GM19452 (cell line): ENCODE measurements around the gene JAZF1.
A peak's percentile ranks its signal among the peaks of the same experiment; 100 is the strongest.

Experiments used
- ATAC-seq: cut with Tn5 transposase; IDR thresholded peaks from one replicate; pipeline ENCODE4 v1.9.1; 2021; ENCODE audit not compliant: unreplicated experiment

JAZF1 gene

DNA sequence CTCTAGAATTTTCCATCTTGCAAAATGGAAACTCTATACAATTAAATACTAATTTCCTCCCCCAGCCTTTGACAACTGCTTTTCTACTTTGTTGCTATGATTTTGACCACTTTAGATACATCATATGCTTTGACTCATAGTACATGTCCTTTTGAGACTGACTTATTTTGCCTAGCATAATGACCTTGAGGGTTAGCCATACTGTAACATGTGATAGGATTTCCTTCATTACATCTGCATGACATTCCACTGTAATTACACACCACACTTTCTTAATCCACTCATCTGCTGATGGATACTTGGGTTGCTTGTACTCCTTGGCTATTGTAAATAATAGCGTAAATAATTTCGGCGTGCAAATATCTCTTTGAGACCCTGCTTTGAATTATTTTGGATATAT lies 127.7 kb downstream of the JAZF1 start:
- no peak for ATAC-seq

DNA sequence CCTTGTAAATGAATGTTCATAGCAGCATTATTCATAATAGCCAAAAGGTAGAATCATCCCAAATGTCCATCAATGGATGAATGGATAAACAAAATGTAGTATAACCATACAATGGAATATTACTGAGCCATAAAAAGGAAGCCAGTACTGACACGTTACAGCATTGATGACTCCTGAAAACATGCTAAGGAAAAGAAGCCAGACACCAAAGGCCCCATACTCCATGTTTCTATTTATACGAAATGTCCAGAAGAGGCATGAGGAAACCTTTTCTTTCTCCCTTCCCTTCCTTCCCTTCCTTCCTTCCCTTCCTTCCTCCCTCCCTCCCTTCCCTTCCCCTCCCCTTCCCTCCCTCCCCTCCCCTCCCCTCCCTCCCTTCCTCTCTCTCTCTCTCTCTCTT lies 131.9 kb downstream of the JAZF1 start:
- no peak for ATAC-seq

DNA sequence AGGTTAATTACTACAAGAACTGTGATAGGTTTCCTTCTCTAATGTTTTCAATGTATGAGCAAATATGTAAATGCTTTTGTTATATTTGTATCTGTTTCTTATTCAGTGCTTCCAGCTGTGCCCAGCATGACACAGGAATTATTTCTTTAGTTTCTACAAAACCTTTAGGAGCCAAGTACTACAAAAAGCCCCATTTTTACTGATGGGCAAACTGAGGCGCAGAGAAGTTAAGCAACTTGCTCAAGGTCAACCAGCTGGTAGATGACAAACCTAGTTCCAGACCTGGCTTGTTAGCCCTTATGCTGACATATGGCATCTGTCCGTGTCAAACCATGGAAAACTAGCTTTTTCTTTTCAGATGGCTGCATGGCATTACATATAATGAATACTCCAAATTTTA lies 134.6 kb downstream of the JAZF1 start:
- no peak for ATAC-seq

GRCh38 chr7:28045592-28045991 lies 135.0 kb downstream of the JAZF1 start:
- no peak for ATAC-seq

GRCh38 chr7:28044825-28045224 lies 135.8 kb downstream of the JAZF1 start:
- ATAC-seq, result no peak

- ATAC-seq, result no peak
Measured at GRCh38 chr7:28042721-28043120, 137.9 kb downstream of the JAZF1 start.

DNA sequence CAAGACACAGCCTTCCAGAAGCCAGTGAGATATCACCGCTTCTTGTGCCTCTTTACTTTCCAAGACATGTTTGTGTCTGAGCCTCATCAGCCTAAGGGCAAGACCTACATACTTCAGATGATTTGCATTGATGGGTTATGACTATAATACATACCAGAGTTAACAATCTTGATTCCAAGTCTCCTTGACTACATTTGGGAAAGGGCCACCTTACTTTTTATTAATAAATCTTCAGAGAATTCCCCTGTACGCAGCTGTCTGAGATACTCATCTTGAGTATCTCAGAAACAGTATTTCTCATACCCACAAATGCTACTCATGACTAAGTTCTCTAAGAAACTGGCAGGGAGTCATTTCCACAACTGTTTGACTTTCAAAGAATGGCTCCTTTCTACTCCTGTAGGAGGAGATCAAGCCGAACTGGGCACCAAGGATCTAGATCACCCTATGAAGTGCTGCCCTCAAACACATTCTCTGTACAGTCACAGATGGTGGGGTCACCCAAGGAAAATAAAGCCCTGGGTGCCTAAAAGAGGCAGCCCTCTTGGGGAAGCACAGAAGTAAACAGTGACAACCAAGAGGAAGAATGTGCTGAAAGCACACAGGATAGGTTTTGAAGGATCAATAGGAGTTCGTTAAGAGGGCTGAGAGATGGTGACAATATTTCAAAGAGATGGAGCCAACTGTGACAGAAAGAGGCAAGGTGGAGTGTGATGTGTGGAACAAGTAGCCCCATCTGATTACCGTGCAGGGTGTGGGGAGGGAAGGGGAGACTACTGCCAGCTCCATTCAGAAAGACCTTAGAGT lies 138.9 kb downstream of the JAZF1 start:
- ATAC-seq, result no peak

DNA sequence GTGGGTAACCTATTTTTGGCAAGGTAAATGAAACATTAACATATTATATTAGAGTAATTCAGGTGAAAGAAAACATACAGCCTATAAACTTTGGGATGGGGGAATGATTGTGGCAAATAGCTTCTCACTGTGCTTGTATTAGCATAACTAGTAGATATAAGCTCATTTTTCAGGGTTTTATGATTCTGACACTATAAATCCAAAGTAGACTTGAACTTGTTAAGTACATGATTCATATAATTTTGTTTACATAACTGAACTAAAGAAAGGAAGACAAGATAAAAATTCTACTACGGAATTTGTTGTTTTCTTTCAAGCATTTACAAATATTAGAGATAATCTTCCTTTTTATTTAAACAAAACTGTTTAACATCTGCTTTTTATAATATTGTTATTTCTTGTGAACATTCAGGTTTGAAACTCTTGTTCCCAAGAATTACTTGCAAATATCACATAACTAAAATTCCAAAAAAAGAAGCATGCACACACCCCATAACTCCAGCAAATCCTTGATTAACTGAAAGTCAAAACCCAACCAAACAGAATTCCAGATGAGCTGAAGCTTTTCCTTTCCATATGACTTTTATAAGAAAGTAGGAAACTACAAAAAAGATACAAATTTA lies 142.3 kb downstream of the JAZF1 start:
- no peak for ATAC-seq

DNA sequence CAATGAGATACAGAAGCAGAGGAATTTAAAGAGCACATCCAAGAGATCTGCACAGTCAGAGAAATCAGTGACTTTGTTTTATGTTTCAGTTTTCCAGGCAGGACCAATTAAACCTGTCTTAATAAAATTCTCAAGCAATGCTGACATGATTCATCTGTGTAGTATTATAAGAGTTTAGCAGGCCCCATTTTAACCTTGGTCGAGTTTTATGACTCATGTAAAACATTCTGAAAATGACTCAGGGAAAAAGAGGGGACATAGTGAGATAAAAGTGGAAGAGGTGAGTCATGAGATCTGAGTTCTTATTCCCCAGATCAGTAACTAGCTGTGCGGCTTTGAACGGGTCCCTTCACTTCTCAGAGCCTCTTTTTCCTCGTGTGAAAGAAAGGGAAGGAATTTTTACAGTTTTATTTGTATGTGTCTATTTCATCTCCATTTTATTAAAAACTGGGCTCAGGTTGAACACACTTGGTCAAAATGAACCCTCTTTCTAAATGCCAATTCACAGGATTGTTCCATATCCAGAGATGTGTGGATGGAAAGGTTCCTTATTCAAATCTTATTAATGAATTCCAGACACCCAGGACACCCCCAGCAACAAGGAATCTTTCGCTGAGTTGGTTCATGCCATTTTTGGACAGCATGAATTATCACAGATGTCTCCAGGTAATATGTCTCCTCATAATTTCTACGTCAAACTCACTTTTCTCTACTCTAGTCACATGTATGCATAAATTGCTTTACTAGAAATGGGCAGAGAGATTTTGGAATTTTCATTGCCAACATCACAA lies 143.2 kb downstream of the JAZF1 start:
- ATAC-seq, result peak; percentile 89

DNA sequence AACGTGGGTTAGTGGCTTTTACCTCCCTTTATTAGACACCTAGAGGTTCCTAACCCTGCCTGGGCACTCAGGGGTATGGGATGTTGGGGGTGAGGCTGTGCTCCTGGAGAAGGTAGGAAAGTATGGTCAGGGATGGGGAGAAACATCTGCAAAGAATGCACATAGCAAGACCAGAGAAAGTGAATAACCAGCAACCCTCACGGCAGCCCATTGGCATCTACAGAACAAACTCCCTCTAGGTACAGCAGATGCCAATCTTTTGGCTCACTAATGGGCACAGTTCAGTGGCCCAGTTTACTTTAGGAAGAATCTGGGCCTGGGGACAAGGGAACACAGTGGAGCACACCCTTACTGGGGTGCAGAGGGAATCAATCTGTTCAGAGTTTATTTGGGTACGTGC lies 143.9 kb downstream of the JAZF1 start:
- no peak for ATAC-seq

DNA sequence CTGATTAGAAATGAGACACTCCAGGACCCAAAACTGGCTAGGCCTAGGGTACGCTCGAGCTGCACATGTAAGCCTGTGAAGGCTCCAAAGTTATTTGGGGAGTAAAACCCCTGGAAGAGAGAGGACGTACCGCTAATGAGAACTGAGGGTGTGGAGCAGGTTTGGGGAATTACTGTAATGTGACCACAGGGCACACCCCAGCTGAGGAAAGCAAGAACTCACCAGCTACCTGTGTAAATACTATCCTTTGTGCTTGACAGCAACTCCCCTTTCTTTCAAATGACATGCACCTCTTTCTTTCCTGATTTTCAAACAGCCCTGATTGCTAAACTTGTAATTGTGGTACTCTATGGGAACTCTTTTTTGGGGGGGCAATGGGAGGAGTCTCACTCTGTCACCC lies 147.2 kb downstream of the JAZF1 start:
- no peak for ATAC-seq

GRCh38 chr7:28032738-28033380 lies 147.7 kb downstream of the JAZF1 start:
- no peak for ATAC-seq

DNA sequence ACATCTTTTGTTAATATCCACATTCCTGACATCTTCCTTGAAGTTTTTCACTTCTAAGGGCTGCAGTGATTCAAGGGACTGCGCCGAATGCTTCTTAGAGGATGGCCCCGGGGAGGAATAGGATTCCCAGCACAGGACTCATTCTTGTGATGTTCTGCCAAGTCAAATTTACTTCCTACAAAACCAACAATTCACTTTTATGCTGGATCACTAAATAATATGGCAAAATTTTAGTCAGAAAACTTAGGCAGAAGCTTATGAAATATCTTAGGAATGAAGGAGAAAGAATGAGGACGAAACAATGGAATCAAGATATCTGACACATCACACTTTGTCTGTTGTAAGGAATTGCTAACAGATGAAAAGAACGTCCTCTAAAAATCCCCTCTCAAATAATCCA lies 151.5 kb downstream of the JAZF1 start:
- ATAC-seq, result no peak

- ATAC-seq, result no peak
Measured at GRCh38 chr7:28028471-28028870, 152.1 kb downstream of the JAZF1 start.

DNA sequence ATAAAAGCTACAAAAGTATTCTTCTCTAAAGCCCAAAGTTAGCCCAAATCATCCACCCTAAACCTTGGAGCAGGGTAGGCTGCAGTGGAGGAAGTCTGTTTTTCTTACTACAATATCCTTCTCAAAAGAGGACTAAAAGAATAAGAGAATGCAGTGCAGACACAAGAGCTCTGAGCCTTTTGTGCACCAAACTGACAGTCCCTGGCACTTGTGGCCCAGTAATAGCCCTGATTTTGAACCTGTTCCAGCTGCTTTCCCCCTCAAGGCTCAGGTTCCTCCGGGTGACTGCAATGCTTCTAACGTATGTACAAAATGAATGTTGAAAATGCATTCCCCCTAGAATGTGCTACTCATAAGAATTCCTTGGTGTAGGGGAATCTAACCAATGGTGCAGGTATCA lies 154.4 kb downstream of the JAZF1 start:
- ATAC-seq, result no peak

- no peak for ATAC-seq
Measured at GRCh38 chr7:28024786-28025334, 155.7 kb downstream of the JAZF1 start.

- ATAC-seq, result no peak
Measured at GRCh38 chr7:28020302-28020940, 160.2 kb downstream of the JAZF1 start.

- ATAC-seq, result no peak
Measured at GRCh38 chr7:28018856-28019465, 161.6 kb downstream of the JAZF1 start.

DNA sequence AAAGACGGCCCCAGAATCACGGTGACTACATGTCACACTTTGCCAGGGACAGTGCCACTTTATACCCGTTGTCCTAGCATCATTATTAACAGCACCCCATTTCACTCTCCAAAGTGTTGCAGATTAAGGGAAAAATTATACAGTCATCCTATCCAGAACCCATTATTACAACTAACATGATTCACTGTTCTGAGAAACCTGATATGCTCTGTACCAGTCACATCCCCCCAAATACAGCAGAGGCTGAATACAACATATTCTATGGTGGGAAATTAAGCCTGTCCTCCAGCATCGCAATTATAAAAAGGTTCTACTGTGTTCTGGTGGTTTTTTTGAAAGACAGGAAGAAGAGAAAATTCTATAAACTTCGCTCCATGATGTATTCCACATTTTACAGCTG lies 162.1 kb downstream of the JAZF1 start:
- no peak for ATAC-seq

- ATAC-seq, result no peak
Measured at GRCh38 chr7:28018020-28018419, 162.6 kb downstream of the JAZF1 start.
